ENCODE measurements around the gene PDE11A. TPM values are rescaled to one million over a fixed set of nuclear protein-coding genes. Genes with fewer than 3 reads are reported as not detected.
"Not testable (repeated sequence)": the region's sequence is repeated elsewhere in the genome, so short reads cannot be mapped to it uniquely, and the experiment has no call there.

PDE11A gene
- total RNA-seq, 1 experiment from 2014 or later: 0.13 TPM

GRCh38 chr2:178084273-178084672 lies 11.7 kb upstream of the PDE11A start:
- no peaks in the 10 kb centered on the region for H3K27me3 ChIP-seq
- no peak for DNase-seq
- no peak overlapping the region for H3K4me3 ChIP-seq
- H3K9me3 ChIP-seq: no peaks in the 10 kb centered on the region
- no peaks in the 10 kb centered on the region for H3K36me3 ChIP-seq

- DNase-seq: no peak
- H3K9me3 ChIP-seq: no peaks in the 10 kb centered on the region
- no peaks in the 10 kb centered on the region for H3K36me3 ChIP-seq
- H3K27me3 ChIP-seq: no peaks in the 10 kb centered on the region
- H3K4me3 ChIP-seq: no peak overlapping the region
Observed at GRCh38 chr2:178082408-178083045, 9.9 kb upstream of the PDE11A start.

GRCh38 chr2:178079279-178079678 lies 6.7 kb upstream of the PDE11A start:
- not testable (repeated sequence) for H3K4me3 ChIP-seq, H3K27me3 ChIP-seq, H3K36me3 ChIP-seq, H3K9me3 ChIP-seq, DNase-seq

GRCh38 chr2:178076130-178076529 lies 3.6 kb upstream of the PDE11A start:
- no peak for DNase-seq
- H3K27me3 ChIP-seq: no peaks in the 10 kb centered on the region
- no peaks in the 10 kb centered on the region for H3K9me3 ChIP-seq
- no peak overlapping the region for H3K4me3 ChIP-seq
- no peaks in the 10 kb centered on the region for H3K36me3 ChIP-seq

- no peak for DNase-seq
- Histone ChIP-seq H3K36me3 (no peaks in the 10 kb centered on the region), H3K27me3 (no peaks in the 10 kb centered on the region), H3K4me3 (no peak overlapping the region), H3K9me3 (no peaks in the 10 kb centered on the region)
Observed at GRCh38 chr2:178075006-178075326, 2.4 kb upstream of the PDE11A start.

GRCh38 chr2:178074123-178075005 lies 1.8 kb upstream of the PDE11A start:
- Histone ChIP-seq H3K27me3 (no peaks in the 10 kb centered on the region), H3K9me3 (no peaks in the 10 kb centered on the region), H3K4me3 (no peak overlapping the region), H3K36me3 (no peaks in the 10 kb centered on the region)
- DNase-seq: no peak

- no peak for DNase-seq
- Histone ChIP-seq H3K36me3 (no peaks in the 10 kb centered on the region), H3K9me3 (no peaks in the 10 kb centered on the region), H3K27me3 (no peaks in the 10 kb centered on the region), H3K4me3 (no peak overlapping the region)
Observed at GRCh38 chr2:178072000-178072382, 586 bp downstream of the PDE11A start.

GRCh38 chr2:178070824-178071223 lies 1.8 kb downstream of the PDE11A start:
- Histone ChIP-seq H3K36me3 (no peaks in the 10 kb centered on the region), H3K4me3 (no peak overlapping the region), H3K9me3 (no peaks in the 10 kb centered on the region), H3K27me3 (no peaks in the 10 kb centered on the region)
- no peak for DNase-seq

- Histone ChIP-seq H3K27me3 (no peaks in the 10 kb centered on the region), H3K4me3 (no peak overlapping the region), H3K9me3 (no peaks in the 10 kb centered on the region), H3K36me3 (no peaks in the 10 kb centered on the region)
- no peak for DNase-seq
Observed at GRCh38 chr2:178069551-178069950, 3.0 kb downstream of the PDE11A start.

GRCh38 chr2:178068823-178069454 lies 3.6 kb downstream of the PDE11A start:
- Histone ChIP-seq H3K4me3 (no peak overlapping the region), H3K27me3 (no peaks in the 10 kb centered on the region), H3K9me3 (no peaks in the 10 kb centered on the region), H3K36me3 (no peaks in the 10 kb centered on the region)
- DNase-seq: no peak

GRCh38 chr2:178066890-178067669 lies 5.5 kb downstream of the PDE11A start:
- no peak for DNase-seq
- no peaks in the 10 kb centered on the region for H3K9me3 ChIP-seq
- no peaks in the 10 kb centered on the region for H3K27me3 ChIP-seq
- H3K36me3 ChIP-seq: no peaks in the 10 kb centered on the region
- no peak overlapping the region for H3K4me3 ChIP-seq

GRCh38 chr2:178066324-178066723 lies 6.3 kb downstream of the PDE11A start:
- Histone ChIP-seq H3K27me3 (no peaks in the 10 kb centered on the region), H3K4me3 (no peak overlapping the region), H3K36me3 (no peaks in the 10 kb centered on the region), H3K9me3 (no peaks in the 10 kb centered on the region)
- no peak for DNase-seq

- Histone ChIP-seq H3K36me3 (no peaks in the 10 kb centered on the region), H3K4me3 (no peak overlapping the region), H3K27me3 (no peaks in the 10 kb centered on the region), H3K9me3 (no peaks in the 10 kb centered on the region)
- no peak for DNase-seq
Observed at GRCh38 chr2:178059681-178060080, 12.9 kb downstream of the PDE11A start.

- no peaks in the 10 kb centered on the region for H3K27me3 ChIP-seq
- no peaks in the 10 kb centered on the region for H3K9me3 ChIP-seq
- no peak for DNase-seq
- no peaks in the 10 kb centered on the region for H3K36me3 ChIP-seq
- H3K4me3 ChIP-seq: no peak overlapping the region
Observed at GRCh38 chr2:178059111-178059510, 13.5 kb downstream of the PDE11A start.

GRCh38 chr2:178057179-178057680 lies 15.3 kb downstream of the PDE11A start:
- H3K4me3 ChIP-seq: no peak overlapping the region
- H3K27me3 ChIP-seq: no peaks in the 10 kb centered on the region
- no peaks in the 10 kb centered on the region for H3K36me3 ChIP-seq
- H3K9me3 ChIP-seq: no peaks in the 10 kb centered on the region
- DNase-seq: no peak

GRCh38 chr2:178056345-178056744 lies 16.2 kb downstream of the PDE11A start:
- Histone ChIP-seq H3K4me3 (no peak overlapping the region), H3K27me3 (no peaks in the 10 kb centered on the region), H3K9me3 (no peaks in the 10 kb centered on the region), H3K36me3 (no peaks in the 10 kb centered on the region)
- DNase-seq: no peak

- not testable (repeated sequence) for H3K27me3 ChIP-seq, H3K9me3 ChIP-seq, H3K4me3 ChIP-seq, H3K36me3 ChIP-seq, DNase-seq
Observed at GRCh38 chr2:178051257-178051656, 21.3 kb downstream of the PDE11A start.
